Neural crest cell (in vitro differentiated cells): ENCODE results near the gene JUND. TPM values are rescaled to one million over a fixed set of nuclear protein-coding genes. Genes with fewer than 3 reads are reported as not detected.

Experiments
- DNase-seq: peaks from one replicate; pipeline ENCODE4 v3.0.0; 2021; ENCODE audit warnings: low read depth, mixed read lengths, low spot score
- H3K27ac Mint-ChIP-seq: one replicate; pipeline ENCODE4 v1.8.0; 2021; ENCODE audit warnings: mild to moderate bottlenecking, mixed read lengths; ENCODE audit not compliant: unreplicated experiment
- H3K27me3 Mint-ChIP-seq: 2 replicates; pipeline ENCODE4 v1.8.0; 2021; ENCODE audit warnings: low read depth, mild to moderate bottlenecking, mixed read lengths
- H3K36me3 Mint-ChIP-seq: 2 replicates; pipeline ENCODE4 v1.8.0; 2021; ENCODE audit warnings: low read depth, mild to moderate bottlenecking, mixed read lengths
- H3K4me1 Mint-ChIP-seq: 2 replicates; pipeline ENCODE4 v1.8.0; 2021; ENCODE audit warnings: mixed read lengths
- H3K4me3 Mint-ChIP-seq: one replicate; pipeline ENCODE4 v1.8.0; 2021; ENCODE audit warnings: mild to moderate bottlenecking, mixed read lengths
- H3K9me3 Mint-ChIP-seq: 2 replicates; pipeline ENCODE4 v1.8.0; 2021; ENCODE audit warnings: mixed read lengths
- total RNA-seq: library from RNA; stranded (reverse); gene quantifications from 2 replicates; pipeline ENCODE4 v1.2.1, GENCODE V29; 2021
- TF ChIP-seq, protein P1 (sequence below): fragments of 200-600 bp; sonication (generic); conservative IDR thresholded peaks from 2 replicates; pipeline ENCODE4 v1.5.0; 2021; ENCODE audit warnings: antibody characterized with exemption, mild to moderate bottlenecking

JUND gene
- total RNA-seq, 1 donor from 2014 or later = 85.1 TPM

GRCh38 chr19:18269070-18269723 lies 12.2 kb downstream of the JUND start:
- Mint-ChIP-seq H3K27me3 (no peaks in the 10 kb centered on the region), H3K27ac (no peak overlapping the region), H3K9me3 (no peaks in the 10 kb centered on the region), H3K4me1 (no peaks in the 10 kb centered on the region), H3K36me3 (peaks cover 2% of the 10 kb centered on the region), H3K4me3 (no peak overlapping the region)
- DNase-seq = no peak
- TF ChIP-seq, protein P1, sequence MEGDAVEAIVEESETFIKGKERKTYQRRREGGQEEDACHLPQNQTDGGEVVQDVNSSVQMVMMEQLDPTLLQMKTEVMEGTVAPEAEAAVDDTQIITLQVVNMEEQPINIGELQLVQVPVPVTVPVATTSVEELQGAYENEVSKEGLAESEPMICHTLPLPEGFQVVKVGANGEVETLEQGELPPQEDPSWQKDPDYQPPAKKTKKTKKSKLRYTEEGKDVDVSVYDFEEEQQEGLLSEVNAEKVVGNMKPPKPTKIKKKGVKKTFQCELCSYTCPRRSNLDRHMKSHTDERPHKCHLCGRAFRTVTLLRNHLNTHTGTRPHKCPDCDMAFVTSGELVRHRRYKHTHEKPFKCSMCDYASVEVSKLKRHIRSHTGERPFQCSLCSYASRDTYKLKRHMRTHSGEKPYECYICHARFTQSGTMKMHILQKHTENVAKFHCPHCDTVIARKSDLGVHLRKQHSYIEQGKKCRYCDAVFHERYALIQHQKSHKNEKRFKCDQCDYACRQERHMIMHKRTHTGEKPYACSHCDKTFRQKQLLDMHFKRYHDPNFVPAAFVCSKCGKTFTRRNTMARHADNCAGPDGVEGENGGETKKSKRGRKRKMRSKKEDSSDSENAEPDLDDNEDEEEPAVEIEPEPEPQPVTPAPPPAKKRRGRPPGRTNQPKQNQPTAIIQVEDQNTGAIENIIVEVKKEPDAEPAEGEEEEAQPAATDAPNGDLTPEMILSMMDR = no peak

DNA sequence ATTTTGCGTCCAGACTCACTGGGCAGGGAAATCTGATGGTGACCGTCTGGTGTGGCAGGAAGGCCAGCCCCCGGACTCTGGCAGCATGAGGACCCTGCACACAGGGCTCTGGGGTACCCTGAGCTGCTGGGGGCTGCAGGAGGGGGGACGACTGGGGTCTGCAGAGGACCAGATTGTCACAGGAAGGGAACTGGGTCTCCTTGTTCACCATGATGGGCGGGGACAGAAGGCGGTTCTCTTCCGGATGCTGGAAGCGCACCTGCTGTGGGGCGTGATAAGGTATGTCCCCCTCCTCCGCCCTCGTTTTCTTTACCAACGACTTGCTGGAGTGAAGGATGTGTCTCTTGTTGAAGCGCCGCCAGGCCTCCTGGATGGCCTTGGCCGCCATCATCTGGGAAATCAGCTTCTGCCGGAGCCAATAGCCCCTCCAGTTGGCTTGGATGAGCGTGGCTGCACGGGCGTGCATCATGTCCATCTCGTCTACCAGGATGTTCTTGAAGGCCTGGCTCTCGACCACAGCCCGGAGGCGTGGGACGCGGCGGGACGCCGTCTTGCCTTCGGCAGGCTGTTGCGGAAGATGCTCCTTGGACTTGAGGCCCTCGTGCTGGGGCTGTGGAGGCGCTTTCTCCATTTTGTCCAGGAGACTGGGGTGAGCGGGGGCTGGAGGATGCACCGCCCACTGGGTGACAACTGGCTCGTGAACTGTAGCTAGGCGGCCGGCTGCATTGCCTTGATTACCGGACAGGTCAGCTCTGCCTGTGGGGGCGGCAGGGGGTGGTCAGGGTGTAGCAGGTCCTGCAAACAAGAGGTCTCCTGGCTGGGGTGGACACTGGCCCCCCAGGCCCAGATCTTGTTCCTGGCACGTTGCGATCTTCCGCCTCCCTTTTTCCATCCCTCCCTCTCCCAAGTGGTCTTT lies 14.4 kb downstream of the JUND start:
- no peaks in the 10 kb centered on the region for H3K27me3 Mint-ChIP-seq
- TF ChIP-seq, protein P1 = no peak
- H3K36me3 Mint-ChIP-seq = peaks cover 2% of the 10 kb centered on the region
- no peak overlapping the region for H3K27ac Mint-ChIP-seq
- no peaks in the 10 kb centered on the region for H3K9me3 Mint-ChIP-seq
- no peaks in the 10 kb centered on the region for H3K4me1 Mint-ChIP-seq
- no peak overlapping the region for H3K4me3 Mint-ChIP-seq
- no peak for DNase-seq

DNA sequence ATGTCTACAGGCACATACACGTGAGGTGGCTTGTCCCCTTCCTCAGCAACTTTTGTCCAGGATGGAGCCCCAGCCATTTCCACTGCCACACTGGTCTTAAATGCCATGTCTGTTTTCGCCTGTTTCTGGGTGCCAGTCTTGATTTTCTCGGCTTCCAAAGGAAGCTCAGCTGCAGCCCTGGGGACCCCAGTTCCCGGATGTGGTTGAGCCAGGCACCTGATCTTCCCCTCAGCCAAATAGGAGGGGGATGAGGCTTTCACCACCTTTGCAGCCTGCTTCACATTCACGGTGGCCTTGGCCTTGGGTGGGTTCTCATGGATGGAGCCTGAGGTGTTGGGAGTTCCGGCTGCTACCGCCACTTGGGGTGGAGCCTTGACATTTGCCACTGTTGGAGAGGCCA lies 15.8 kb downstream of the JUND start:
- Mint-ChIP-seq H3K4me1 (no peaks in the 10 kb centered on the region), H3K9me3 (peaks cover 2% of the 10 kb centered on the region), H3K27me3 (no peaks in the 10 kb centered on the region), H3K27ac (peak overlapping the region; percentile 35), H3K36me3 (peaks cover 2% of the 10 kb centered on the region), H3K4me3 (no peak overlapping the region)
- DNase-seq = no peak
- TF ChIP-seq, protein P1 = no peak

- no peaks in the 10 kb centered on the region for H3K27me3 Mint-ChIP-seq
- H3K9me3 Mint-ChIP-seq = peaks cover 2% of the 10 kb centered on the region
- DNase-seq = no peak
- no peaks in the 10 kb centered on the region for H3K4me1 Mint-ChIP-seq
- H3K36me3 Mint-ChIP-seq = peaks cover 2% of the 10 kb centered on the region
- TF ChIP-seq, protein P1 = no peak
- no peak overlapping the region for H3K4me3 Mint-ChIP-seq
- H3K27ac Mint-ChIP-seq = no peak overlapping the region
These were observed 16.4 kb downstream of the JUND start for GRCh38 chr19:18264971-18265540.

- TF ChIP-seq, protein P1 = no peak
- Mint-ChIP-seq H3K9me3 (peaks cover 2% of the 10 kb centered on the region), H3K4me3 (no peak overlapping the region), H3K27me3 (no peaks in the 10 kb centered on the region), H3K27ac (no peak overlapping the region), H3K36me3 (peaks cover 2% of the 10 kb centered on the region), H3K4me1 (no peaks in the 10 kb centered on the region)
- no peak for DNase-seq
These were observed 17.1 kb downstream of the JUND start for GRCh38 chr19:18264137-18264854.
